ENCODE data around the gene SDK1.
A peak's percentile ranks its signal among the peaks of the same experiment; 100 is the strongest.

SDK1 gene

GRCh38 chr7:4191525-4191924 is 890.5 kb downstream of the SDK1 start:
- DNase-seq: no peak

GRCh38 chr7:4195660-4196059 is 894.6 kb downstream of the SDK1 start:
- no peak for DNase-seq

DNA sequence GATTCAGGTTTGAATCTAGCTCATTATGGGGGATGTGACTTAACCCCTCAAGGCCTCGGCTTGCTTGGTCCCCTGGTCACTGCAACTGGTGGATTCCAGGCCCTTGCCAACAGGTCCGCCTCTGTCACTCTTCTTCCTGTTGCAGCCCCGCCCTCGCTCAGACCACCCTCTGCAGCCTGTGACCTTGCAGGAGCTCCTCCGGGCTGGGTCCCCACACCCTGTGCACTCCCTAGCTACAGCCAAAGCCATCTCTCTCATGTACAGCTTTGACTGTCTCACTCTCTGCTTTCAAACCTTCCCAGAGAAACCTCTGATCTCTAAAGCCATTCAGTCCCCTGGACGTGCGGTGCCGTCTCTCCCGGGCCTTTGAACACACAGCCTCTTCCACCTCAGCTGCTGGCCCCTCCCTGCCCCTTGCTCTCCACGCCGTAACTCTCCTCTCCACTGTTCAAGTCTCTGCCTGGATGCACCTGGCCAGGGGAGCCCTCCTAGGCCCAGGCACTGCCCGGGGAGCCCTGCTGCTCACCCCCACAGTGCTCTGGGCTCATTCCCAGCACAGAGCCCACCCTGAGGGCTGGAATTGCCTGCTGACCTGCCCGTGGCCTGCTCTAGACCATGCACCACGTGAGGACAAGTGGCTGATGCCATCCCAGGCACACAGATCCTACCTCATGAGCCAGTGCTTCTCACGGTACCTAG is 895.2 kb downstream of the SDK1 start:
- no peak for DNase-seq

- no peak for DNase-seq
These were observed 897.2 kb downstream of the SDK1 start for GRCh38 chr7:4198301-4198700.

DNA sequence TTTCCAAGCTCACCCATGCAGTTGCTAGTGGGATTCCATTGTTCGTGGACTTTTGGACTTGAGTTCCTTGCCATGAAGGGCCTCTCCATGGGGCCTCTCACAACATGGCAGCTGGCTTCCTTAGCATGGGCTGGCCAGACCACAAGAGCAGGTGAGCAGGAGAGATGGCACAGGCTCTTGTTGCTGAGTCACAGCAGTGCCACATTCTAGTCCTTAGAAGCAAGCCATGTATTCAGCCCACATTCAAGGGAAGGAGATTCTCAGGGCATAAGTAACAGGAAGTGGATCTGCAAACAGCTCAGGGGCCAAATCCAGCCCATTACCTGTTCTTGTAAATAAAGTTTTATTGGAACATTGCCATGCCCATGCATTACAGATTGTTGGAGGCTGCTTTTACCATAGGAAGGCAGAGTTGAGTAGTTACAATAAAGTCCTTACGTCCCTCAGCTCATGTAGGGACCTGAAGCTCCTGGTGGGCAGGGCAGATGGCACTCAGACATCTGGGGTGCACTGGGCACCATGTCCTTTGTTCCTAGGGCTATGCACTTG is 899.6 kb downstream of the SDK1 start:
- DNase-seq: no peak

DNA sequence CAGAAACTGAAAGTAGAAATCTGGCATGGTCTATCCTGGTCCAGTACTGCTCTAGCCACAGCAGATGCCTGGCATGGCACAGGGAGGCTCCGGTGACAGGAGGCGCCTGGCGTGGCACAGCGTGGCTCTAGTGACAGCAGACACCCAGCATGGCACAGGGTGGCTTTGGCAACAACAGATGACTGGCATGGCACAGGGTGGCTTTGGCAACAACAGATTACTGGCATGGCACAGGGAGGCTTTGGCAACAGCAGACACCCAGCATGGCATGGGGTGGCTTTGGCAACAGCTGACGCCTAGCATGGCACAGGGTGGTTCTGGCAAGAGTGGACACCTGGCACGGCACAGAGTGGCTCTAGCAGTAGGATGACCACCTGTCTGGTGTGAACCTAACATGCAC is 900.5 kb downstream of the SDK1 start:
- no peak for DNase-seq

DNA sequence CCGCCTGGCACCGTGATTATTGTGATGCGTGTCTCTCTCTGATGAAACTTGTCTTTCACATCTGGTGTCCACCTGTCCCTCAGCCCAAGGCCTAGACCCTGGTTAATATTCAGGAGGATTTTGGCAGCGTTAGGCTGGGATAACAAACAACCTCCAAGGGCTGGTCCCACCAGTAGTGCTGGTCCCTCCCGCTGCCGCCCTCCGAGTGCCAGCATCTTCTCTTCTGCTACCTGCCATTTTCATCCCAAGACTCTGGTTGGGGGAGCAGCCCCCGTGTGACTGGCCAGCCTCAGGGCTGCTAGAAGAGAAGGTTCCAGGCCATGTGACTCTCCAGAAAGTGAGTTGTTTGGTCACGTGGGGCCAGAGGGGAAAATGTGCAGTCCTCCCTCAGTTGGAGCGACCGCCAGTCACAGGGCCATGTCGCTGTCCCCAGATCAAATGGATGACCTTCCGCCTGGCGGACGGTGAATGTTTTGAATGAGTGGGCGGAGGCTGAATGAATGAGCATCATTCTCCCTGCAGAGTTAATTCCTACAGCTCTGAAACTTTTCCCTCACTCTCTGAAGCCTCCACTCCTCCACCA is 901.2 kb downstream of the SDK1 start:
- no peak for DNase-seq

- DNase-seq: no peak
These were observed 901.9 kb downstream of the SDK1 start for GRCh38 chr7:4202954-4203353.

GRCh38 chr7:4203626-4204512 is 902.8 kb downstream of the SDK1 start:
- no peak for DNase-seq

DNA sequence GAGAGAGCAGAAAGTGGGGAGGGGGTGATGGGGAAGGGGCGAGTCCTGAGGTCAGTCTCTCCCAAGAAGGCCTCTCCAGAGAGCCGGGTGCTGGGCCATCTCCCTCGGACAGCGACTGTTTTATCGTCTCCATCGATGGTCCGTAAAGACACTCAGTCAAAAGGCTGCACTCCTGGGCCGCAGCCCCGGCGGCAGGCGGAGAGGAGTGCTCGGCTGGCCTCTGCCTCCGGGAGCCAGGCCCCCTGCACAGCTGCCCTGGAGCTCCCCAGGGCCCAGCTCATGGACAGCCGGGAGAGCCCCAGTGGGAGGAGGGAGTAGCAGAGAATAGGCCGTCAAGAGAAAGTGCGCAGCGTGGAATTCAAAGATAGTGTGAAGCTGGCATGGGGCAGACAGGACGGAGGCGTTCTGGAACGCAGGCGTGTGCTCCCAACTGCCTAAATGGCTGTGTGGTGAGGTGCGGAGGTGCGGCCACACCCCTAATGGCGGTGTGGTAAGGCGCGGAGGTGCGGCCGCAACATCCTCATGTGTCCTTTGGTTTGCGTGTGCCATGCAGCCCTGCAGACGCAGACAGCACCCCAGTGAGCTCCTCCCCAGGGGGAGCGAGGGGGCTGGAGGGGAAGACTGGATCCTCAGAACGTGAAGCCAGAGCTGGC is 903.6 kb downstream of the SDK1 start:
- DNase-seq: no peak

GRCh38 chr7:4205828-4206227 is 904.8 kb downstream of the SDK1 start:
- DNase-seq: no peak

DNA sequence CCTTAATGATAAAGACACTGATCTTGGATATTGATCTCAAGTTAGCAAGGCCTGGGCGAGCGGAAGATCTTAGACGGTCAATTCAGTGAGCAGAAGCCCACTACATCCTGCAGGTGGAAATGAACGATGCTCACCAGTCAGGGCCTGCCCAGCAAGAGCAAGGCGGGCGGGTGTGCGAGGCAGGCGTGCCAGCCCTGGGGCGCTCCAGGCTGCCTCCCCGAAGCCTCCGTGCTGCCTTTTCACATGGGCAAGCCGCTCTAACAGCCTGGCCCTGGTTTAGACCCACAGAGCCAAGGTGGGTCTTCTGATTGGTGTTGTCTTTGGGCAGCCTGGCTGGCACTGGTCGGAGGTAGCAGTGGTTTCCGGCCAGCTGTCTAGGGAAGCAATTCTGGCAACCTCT is 906.0 kb downstream of the SDK1 start:
- no peak for DNase-seq

DNA sequence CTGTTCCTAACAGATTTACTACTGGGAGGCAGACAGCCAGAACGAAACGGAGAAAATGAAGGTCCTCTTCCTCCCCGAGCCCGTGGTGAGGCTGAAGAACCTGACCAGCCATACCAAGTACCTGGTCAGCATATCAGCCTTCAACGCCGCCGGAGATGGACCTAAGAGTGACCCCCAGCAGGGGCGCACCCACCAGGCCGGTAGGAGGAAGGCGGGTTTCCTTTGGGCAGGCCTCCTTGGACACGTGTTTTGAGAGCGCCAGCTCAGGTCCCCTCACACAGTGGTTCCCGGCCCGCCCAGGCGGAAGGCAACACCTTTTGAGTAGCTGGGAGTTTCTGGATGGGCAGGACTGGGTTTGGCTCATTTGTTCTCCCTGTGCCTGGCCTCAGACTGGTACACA is 907.0 kb downstream of the SDK1 start:
- no peak for DNase-seq

DNA sequence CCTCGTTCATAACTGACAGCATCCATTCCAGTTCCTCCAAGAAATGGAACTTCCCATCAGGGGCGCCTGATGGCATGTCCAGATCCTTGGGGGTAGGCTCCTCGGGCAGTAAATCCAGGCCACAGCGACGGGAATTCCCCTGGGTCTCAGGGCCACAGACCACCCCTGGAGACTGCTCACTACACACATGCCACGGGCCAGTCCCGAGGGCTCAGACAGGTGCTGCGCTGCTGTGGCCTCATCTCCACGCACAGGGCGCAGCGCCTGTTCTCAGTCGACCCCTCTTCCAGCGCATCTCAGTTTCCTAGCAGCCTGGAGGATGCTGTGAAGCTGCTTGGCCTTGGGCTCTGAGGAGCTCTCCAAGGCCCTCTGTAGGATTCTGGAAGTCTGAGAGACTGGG is 907.5 kb downstream of the SDK1 start:
- DNase-seq: no peak

DNA sequence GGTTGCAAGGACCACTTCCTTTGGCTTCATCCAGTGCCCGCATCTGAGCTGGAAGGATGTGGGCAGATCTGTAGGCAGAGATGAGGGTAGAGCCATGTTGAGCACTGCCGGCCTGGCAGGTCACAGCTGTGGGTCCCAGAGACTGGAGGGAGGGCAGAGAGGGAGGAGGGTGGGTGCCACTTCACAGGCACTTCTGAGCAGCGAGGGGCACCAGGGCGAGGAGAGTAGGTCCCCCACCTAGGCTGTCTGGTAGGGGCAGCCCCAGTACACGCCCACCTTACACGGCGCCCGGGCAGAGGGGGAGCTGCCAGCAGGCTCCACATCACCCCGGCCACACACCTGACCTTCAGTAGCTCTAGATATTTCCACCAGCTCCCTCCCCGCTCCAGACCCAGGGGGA is 908.1 kb downstream of the SDK1 start:
- DNase-seq: no peak

- no peak for DNase-seq
These were observed 908.9 kb downstream of the SDK1 start for GRCh38 chr7:4209966-4210365.

- DNase-seq: no peak
These were observed 909.8 kb downstream of the SDK1 start for GRCh38 chr7:4210821-4211220.

GRCh38 chr7:4211261-4211660 is 910.2 kb downstream of the SDK1 start:
- no peak for DNase-seq

DNA sequence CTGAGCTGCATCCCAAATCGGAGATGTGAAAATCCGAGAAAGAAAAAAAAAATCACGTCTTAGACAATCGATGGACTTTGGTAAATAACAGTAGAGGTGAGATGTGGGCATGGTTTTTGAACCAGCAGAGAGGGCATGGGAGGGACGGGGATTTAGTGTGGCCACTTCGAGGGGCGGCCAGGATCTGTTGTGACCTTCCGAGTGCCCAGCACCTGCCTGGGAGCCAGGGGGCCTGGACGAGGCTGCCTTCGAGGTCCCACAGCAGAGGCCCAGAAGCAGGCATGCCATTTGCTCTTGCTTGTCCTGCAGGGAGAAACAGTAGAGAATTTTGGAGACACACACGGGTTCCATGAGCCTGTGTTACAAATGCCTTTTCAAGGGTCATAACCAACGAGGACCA is 911.3 kb downstream of the SDK1 start:
- no peak for DNase-seq

DNA sequence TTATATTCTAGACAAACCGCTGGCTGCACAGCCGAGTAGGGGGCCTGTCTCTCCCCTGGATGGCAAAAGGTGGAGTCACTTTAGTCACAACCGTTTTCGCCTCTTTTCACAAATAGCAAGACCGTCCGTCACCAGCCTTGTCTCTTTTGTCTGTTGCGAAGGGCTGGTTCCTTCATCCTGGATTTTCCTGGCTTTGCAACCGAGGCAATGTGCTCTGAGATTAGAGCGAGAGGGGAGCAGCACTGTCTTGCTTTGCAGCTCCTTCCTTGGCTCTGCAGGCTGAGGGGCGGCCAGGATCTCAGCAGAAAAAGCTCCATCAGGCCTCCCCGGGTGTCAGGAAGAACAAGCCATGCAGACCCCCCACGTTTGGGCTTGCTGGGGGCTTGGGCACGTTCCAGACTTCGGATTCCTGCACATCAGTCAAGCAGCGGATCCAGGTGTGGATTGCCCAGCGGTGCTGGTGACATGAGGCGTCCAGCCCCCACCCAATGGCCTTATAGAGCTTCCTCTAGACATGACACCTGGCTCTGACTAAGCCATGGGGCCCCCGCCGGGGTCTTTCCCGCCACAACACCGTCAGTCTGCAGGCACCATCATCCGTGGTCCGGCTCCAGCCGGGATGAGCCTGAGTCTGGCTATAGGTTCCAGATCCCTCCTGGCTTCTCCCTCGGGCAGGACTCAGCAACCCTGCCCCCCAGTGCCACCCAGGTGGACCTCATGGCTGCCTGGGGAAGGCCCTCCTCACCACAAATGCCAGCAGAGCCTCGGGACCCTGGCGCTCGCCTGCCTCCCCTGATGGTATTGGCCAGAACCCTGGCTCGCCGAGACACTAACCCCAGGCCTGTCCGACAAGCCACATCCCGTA is 913.5 kb downstream of the SDK1 start:
- no peak for DNase-seq

DNA sequence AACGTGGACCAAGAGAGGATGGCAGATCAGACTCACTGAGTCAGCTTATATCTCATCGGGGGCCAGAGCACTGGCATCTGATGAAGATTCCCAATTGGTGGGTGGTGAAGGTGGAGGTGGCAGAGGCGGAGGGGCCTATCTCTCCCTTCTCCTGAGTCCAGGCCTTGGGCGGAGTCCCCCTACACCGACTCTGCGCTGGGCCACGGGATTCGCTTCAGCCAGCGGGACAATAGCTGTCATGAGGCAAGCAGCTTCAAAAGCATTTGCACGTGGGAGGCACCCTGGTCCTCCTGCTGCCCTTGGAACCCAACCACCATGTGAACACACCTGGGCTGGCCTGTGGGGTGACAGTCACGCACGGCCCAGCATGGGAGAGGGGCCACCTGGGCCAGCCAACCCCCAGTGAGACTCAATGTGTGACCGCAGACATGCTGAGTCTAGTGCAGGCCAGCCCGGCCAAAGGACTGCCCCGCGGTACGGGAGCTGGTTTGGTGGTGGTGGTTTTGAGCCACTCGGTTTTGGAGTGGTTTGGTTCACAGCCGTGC is 914.2 kb downstream of the SDK1 start:
- DNase-seq: no peak

DNA sequence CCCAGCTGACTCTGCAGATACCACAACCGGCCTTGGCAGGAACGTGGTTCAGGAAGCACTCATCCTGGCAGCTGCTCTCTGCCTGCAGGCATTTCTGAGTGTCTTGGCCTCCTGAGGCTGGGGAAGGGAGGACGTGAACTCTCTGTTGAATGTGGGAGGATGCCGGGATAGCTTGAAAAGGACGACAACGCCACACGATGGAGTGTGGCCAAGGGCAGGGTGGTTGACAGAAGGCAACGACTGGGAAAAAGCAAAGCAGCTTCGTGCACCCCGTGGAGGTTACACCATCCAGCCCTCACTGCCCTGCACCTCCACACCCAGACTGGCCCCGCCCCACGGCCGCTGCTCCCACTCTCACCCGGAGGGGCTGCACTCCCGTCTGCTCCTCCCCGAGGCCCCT is 915.0 kb downstream of the SDK1 start:
- DNase-seq: peak; percentile 33

Data from femur (tissue), 1 donor.